Measurements from ENCODE around the gene STK33. TPM values are rescaled to one million over a fixed set of nuclear protein-coding genes. Genes with fewer than 3 reads are reported as not detected.

The STK33 gene
- total RNA-seq, 2 experiments from 2014 or later: not detected

DNA sequence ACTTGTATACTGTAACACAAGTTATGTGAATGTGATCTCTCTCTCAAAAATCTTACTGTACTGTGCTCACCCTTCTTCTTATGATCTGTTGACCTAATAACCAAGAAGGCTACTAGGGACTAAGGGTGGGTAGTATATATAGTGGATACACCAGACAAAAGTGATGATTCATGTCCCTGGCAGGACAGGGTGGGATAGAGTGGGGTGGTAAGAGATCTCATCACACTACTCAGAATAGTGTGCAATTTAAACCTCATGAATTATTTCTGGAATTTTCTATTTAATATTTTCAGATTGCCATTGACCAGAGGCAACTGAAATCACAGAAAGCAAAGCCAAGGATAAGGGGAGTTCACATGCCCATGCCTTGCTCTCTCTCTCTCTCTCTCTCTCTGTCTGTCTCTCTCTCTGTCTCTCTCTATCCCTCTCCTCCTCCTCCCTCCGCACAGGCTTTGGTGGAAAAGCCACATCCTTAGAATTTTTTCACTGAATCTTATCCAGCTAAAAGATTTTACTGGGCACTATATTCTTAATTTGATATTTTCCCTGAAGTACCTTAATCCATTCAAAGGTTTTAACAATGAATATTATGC is 12.0 kb upstream of the STK33 start:
- no peak overlapping the region for H3K27ac Mint-ChIP-seq
- POLR2A ChIA-PET: no interaction called here
- CTCF ChIA-PET: no interaction called here

DNA sequence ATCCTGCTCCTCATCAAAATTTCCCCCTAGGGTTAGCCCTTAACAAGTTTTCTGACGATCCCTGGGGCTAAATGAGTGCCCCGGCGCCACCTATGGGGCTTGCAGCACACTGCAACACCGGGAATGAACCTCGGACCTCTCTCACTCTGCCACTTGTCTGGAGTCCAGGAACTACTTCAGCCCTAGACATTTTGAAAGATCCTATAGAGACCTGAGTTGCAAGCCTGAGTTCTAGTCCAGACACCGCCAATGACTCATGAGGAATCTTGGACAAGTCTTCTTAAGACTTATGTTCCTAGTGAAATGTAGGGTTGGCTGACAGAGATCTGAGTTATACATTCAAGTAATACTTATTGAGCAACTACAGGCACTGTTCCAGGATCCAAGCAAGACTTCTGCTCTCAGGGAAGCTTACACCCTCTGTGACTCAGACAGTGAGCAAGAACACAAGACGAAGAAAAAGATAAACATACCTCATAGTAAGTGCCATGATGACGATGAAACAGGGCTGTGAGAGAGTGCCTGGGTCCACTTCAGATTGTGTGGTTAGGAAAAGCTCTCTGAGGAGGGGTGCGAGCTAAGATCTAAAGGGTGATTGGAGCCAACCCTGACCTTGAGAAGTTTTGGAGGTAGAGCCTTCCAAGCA is 10.2 kb upstream of the STK33 start:
- ChIA-PET CTCF (no interaction called here), POLR2A (no interaction called here)
- no peak overlapping the region for H3K27ac Mint-ChIP-seq
- no peaks in the 10 kb centered on the region for H3K9me3 ChIP-seq (ENCODE audit: control insufficient read depth in 1 of 2, insufficient read depth in 1 of 2, low read length in 2 of 2)
- no peaks in the 10 kb centered on the region for H3K36me3 ChIP-seq (ENCODE audit: insufficient read depth, low read length)
- H3K4me1 Mint-ChIP-seq (ENCODE audit: low read depth): no peaks in the 10 kb centered on the region
- peaks cover 3 to 10% of the 10 kb centered on the region in 2 experiments for H3K27me3 ChIP-seq (ENCODE audit: control insufficient read depth in 1 of 2, insufficient read depth in 2 of 2, low read length in 2 of 2)
- H3K27ac ChIP-seq (ENCODE audit: low read depth in 1 of 2, low read length in 2 of 2): no peak overlapping the region
- intact Hi-C loops (cut with DNase I, micrococcal nuclease): no loop called here
- no peaks in the 10 kb centered on the region for H3K36me3 Mint-ChIP-seq (ENCODE audit: low read depth)
- TF ChIP-seq, protein P1, sequence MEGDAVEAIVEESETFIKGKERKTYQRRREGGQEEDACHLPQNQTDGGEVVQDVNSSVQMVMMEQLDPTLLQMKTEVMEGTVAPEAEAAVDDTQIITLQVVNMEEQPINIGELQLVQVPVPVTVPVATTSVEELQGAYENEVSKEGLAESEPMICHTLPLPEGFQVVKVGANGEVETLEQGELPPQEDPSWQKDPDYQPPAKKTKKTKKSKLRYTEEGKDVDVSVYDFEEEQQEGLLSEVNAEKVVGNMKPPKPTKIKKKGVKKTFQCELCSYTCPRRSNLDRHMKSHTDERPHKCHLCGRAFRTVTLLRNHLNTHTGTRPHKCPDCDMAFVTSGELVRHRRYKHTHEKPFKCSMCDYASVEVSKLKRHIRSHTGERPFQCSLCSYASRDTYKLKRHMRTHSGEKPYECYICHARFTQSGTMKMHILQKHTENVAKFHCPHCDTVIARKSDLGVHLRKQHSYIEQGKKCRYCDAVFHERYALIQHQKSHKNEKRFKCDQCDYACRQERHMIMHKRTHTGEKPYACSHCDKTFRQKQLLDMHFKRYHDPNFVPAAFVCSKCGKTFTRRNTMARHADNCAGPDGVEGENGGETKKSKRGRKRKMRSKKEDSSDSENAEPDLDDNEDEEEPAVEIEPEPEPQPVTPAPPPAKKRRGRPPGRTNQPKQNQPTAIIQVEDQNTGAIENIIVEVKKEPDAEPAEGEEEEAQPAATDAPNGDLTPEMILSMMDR (IDR thresholded peaks at IDR 0.05): peak; percentile 43
- H3K4me3 Mint-ChIP-seq: no peak overlapping the region
- peaks cover 33% of the 10 kb centered on the region for H3K27me3 Mint-ChIP-seq
- H3K9me3 Mint-ChIP-seq: no peaks in the 10 kb centered on the region
- H3K4me3 ChIP-seq (ENCODE audit: low read length): no peak overlapping the region
- DNase-seq (peak in 3 of 14 experiments; percentile 10 to 37 (median 29)), ATAC-seq (ENCODE audit: poor library complexity) (no peak)
- H3K4me1 ChIP-seq (ENCODE audit: insufficient read depth, low read length): no peaks in the 10 kb centered on the region

More for the DNA sequence above, 12.0 kb upstream of the STK33 start:
- ATAC-seq (ENCODE audit: poor library complexity) (no peak), DNase-seq (no peak)
- Mint-ChIP-seq H3K27me3 (peaks cover 28% of the 10 kb centered on the region), H3K9me3 (no peaks in the 10 kb centered on the region), H3K36me3 (ENCODE audit: low read depth) (no peaks in the 10 kb centered on the region), H3K4me1 (ENCODE audit: low read depth) (peaks cover 9% of the 10 kb centered on the region), H3K4me3 (no peak overlapping the region)
- peaks cover 5% of the 10 kb centered on the region for H3K4me1 ChIP-seq (ENCODE audit: insufficient read depth, low read length)
- peaks cover 3 to 10% of the 10 kb centered on the region in 2 experiments for H3K27me3 ChIP-seq (ENCODE audit: control insufficient read depth in 1 of 2, insufficient read depth in 2 of 2, low read length in 2 of 2)
- intact Hi-C loops (cut with DNase I, micrococcal nuclease): no loop called here
- H3K27ac ChIP-seq (ENCODE audit: low read depth in 1 of 2, low read length in 2 of 2): no peak overlapping the region
- TF ChIP-seq, protein P1 (IDR thresholded peaks at IDR 0.05): no peak
- no peaks in the 10 kb centered on the region for H3K36me3 ChIP-seq (ENCODE audit: insufficient read depth, low read length)
- H3K4me3 ChIP-seq (ENCODE audit: low read length): no peak overlapping the region
- no peaks in the 10 kb centered on the region for H3K9me3 ChIP-seq (ENCODE audit: control insufficient read depth in 1 of 2, insufficient read depth in 1 of 2, low read length in 2 of 2)

DNA sequence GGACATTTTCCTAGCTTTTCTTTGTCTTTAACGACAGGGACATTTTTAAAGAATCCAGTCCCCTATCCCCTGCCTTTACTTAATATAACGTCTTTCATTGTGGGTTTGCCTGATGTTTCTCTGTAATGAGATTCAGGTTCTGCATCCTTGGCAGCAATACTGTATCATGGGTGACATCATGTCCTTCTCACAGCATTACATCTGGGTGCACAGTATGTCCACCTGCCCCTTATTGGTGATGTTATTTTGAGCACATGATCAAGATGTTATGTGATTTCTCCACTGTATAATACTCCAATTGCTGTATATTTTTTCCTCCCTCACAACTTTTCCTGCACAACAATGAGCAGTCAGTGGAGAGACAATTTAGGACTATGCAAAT is 9.7 kb upstream of the STK33 start:
- ChIA-PET POLR2A (no interaction called here), CTCF (no interaction called here)
- peaks cover 38% of the 10 kb centered on the region for H3K27me3 Mint-ChIP-seq
- no peak overlapping the region for H3K4me3 ChIP-seq (ENCODE audit: low read length)
- intact Hi-C loops (cut with DNase I, micrococcal nuclease): no loop called here
- H3K4me1 ChIP-seq (ENCODE audit: insufficient read depth, low read length): no peaks in the 10 kb centered on the region
- ATAC-seq (ENCODE audit: poor library complexity) (no peak), DNase-seq (no peak)
- H3K36me3 ChIP-seq (ENCODE audit: insufficient read depth, low read length): no peaks in the 10 kb centered on the region
- H3K4me1 Mint-ChIP-seq (ENCODE audit: low read depth): no peaks in the 10 kb centered on the region
- TF ChIP-seq, protein P1 (IDR thresholded peaks at IDR 0.05): no peak
- no peaks in the 10 kb centered on the region for H3K9me3 Mint-ChIP-seq
- no peak overlapping the region for H3K27ac ChIP-seq (ENCODE audit: low read depth in 1 of 2, low read length in 2 of 2)
- H3K4me3 Mint-ChIP-seq: no peak overlapping the region
- no peaks in the 10 kb centered on the region for H3K9me3 ChIP-seq (ENCODE audit: control insufficient read depth in 1 of 2, insufficient read depth in 1 of 2, low read length in 2 of 2)
- no peaks in the 10 kb centered on the region for H3K36me3 Mint-ChIP-seq (ENCODE audit: low read depth)
- H3K27me3 ChIP-seq (ENCODE audit: control insufficient read depth in 1 of 2, insufficient read depth in 2 of 2, low read length in 2 of 2): peaks cover 3 to 10% of the 10 kb centered on the region in 2 experiments
- no peak overlapping the region for H3K27ac Mint-ChIP-seq
